ENCODE data around the gene REV1.
"Not testable (repeated sequence)": the region's sequence is repeated elsewhere in the genome, so short reads cannot be mapped to it uniquely, and the experiment has no call there.

The REV1 gene

GRCh38 chr2:99485824-99486223 is 4.0 kb downstream of the REV1 start:
- no peak for DNase-seq (ENCODE audit: low spot score)

GRCh38 chr2:99485411-99485810 is 4.4 kb downstream of the REV1 start:
- DNase-seq (ENCODE audit: low spot score) = no peak

- no peak for DNase-seq (ENCODE audit: low spot score)
These were observed 5.6 kb downstream of the REV1 start for GRCh38 chr2:99484205-99484604.

- no peak for DNase-seq (ENCODE audit: low spot score)
These were observed 7.9 kb downstream of the REV1 start for GRCh38 chr2:99481941-99482340.

- DNase-seq (ENCODE audit: low spot score) = no peak
These were observed 8.3 kb downstream of the REV1 start for GRCh38 chr2:99481527-99481926.

- no peak for DNase-seq (ENCODE audit: low spot score)
These were observed 9.4 kb downstream of the REV1 start for GRCh38 chr2:99480390-99480789.

- no peak for DNase-seq (ENCODE audit: low spot score)
These were observed 11.2 kb downstream of the REV1 start for GRCh38 chr2:99478632-99479031.

- DNase-seq (ENCODE audit: low spot score) = no peak
These were observed 12.8 kb downstream of the REV1 start for GRCh38 chr2:99477054-99477453.

GRCh38 chr2:99476629-99477028 is 13.2 kb downstream of the REV1 start:
- no peak for DNase-seq (ENCODE audit: low spot score)

- not testable (repeated sequence) for DNase-seq (ENCODE audit: low spot score)
These were observed 14.7 kb downstream of the REV1 start for GRCh38 chr2:99475095-99475494.

- no peak for DNase-seq (ENCODE audit: low spot score)
These were observed 16.2 kb downstream of the REV1 start for GRCh38 chr2:99473518-99474083.

GRCh38 chr2:99472600-99472960 is 17.2 kb downstream of the REV1 start:
- no peak for DNase-seq (ENCODE audit: low spot score)

GRCh38 chr2:99471654-99472599 is 17.9 kb downstream of the REV1 start:
- DNase-seq (ENCODE audit: low spot score) = no peak

GRCh38 chr2:99470957-99471356 is 18.9 kb downstream of the REV1 start:
- no peak for DNase-seq (ENCODE audit: low spot score)

- DNase-seq (ENCODE audit: low spot score) = not testable (repeated sequence)
These were observed 19.4 kb downstream of the REV1 start for GRCh38 chr2:99470459-99470858.

- DNase-seq (ENCODE audit: low spot score) = no peak
These were observed 20.4 kb downstream of the REV1 start for GRCh38 chr2:99469394-99469793.

- DNase-seq (ENCODE audit: low spot score) = no peak
These were observed 21.7 kb downstream of the REV1 start for GRCh38 chr2:99468155-99468554.

GRCh38 chr2:99467390-99467789 is 22.4 kb downstream of the REV1 start:
- no peak for DNase-seq (ENCODE audit: low spot score)

- no peak for DNase-seq (ENCODE audit: low spot score)
These were observed 27.9 kb downstream of the REV1 start for GRCh38 chr2:99461828-99462483.

GRCh38 chr2:99458529-99458928 is 31.3 kb downstream of the REV1 start:
- no peak for DNase-seq (ENCODE audit: low spot score)

- DNase-seq (ENCODE audit: low spot score) = no peak
These were observed 38.1 kb downstream of the REV1 start for GRCh38 chr2:99451686-99452085.

- no peak for DNase-seq (ENCODE audit: low spot score)
These were observed 38.5 kb downstream of the REV1 start for GRCh38 chr2:99451280-99451679.

GRCh38 chr2:99450199-99450598 is 39.6 kb downstream of the REV1 start:
- no peak for DNase-seq (ENCODE audit: low spot score)
